ENCODE data around the gene LCN1. TPM values are rescaled to one million over a fixed set of nuclear protein-coding genes. Genes with fewer than 3 reads are reported as not detected.
A peak's percentile ranks its signal among the peaks of the same experiment; 100 is the strongest.

LCN1 gene
- total RNA-seq, 4 donors from 2014 or later: not detected

GRCh38 chr9:135476561-135477355 lies 44.5 kb upstream of the LCN1 start:
- 30 to 66% methylated on average over 3 to 4 of the region's 10 CpGs for WGBS, 2 donors

DNA sequence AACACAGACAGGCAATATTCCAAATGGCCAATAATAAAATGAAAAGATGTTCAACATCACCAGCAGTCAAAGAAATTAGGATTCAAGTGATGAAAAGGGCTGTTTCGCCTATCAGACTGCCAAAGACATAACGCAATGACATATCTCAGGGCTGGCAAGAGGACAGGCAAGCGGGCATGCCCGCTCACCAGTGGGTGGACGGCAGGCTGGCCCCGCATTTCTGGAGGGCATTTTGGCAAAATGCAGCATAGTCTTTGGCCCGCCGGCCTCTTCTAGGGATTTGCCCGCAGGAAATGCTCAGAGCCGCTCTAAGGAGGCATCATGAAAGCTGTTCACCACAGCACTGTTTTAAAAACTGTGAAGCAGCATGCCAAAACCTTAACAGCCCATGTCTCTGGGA lies 43.0 kb upstream of the LCN1 start:
- Histone ChIP-seq H3K4me3 (no peak overlapping the region), H3K27me3 (no peaks in the 10 kb centered on the region), H3K9me3 (no peaks in the 10 kb centered on the region), H3K4me1 (peaks cover 0 to 28% (median 13%) of the 10 kb centered on the region in 3 donors), H3K27ac (peak overlapping the region in 2 of 4 donors; percentile 8 to 80), H3K36me3 (peaks cover 0 to 1% (median 0%) of the 10 kb centered on the region in 3 donors)
- no peak for DNase-seq
- intact Hi-C loops (cut with DNase I): no loop called here
- TF ChIP-seq CTCF (IDR thresholded peaks at IDR 0.05) (no peak), POLR2A (IDR thresholded peaks at IDR 0.05) (no peak)
- WGBS, 2 donors: 45 to 56% methylated on average over 8 to 10 of the region's 10 CpGs

More at GRCh38 chr9:135476561-135477355, 44.5 kb upstream of the LCN1 start:
- intact Hi-C loops (cut with DNase I): no loop called here
- H3K27me3 ChIP-seq: no peaks in the 10 kb centered on the region
- no peak overlapping the region for H3K4me3 ChIP-seq
- no peak for TF ChIP-seq CTCF (IDR thresholded peaks at IDR 0.05)
- no peak for TF ChIP-seq POLR2A (IDR thresholded peaks at IDR 0.05)
- peaks cover 0 to 24% (median 13%) of the 10 kb centered on the region in 3 donors for H3K4me1 ChIP-seq
- no peak overlapping the region for H3K27ac ChIP-seq
- no peaks in the 10 kb centered on the region for H3K36me3 ChIP-seq
- no peaks in the 10 kb centered on the region for H3K9me3 ChIP-seq
- DNase-seq: no peak

- no peak for DNase-seq
- peaks cover 0 to 28% (median 13%) of the 10 kb centered on the region in 3 donors for H3K4me1 ChIP-seq
- H3K27me3 ChIP-seq: no peaks in the 10 kb centered on the region
- peak overlapping the region; percentile 8 to 86 (median 73) for H3K27ac ChIP-seq
- intact Hi-C loops (cut with DNase I): no loop called here
- peak overlapping the region; percentile 48 to 95 (median 72) for H3K4me3 ChIP-seq
- WGBS, 2 donors: 0% methylated on average over 1 of the region's 64 CpGs; no CpG with 5 or more reads in 1 of the 2 donors
- H3K9me3 ChIP-seq: no peaks in the 10 kb centered on the region
- peak in 1 of 6 experiments; percentile 9 for TF ChIP-seq CTCF (IDR thresholded peaks at IDR 0.05)
- no peak for TF ChIP-seq POLR2A (IDR thresholded peaks at IDR 0.05)
- peaks cover 0 to 7% (median 0%) of the 10 kb centered on the region in 3 donors for H3K36me3 ChIP-seq
Observed at GRCh38 chr9:135478829-135479468, 42.3 kb upstream of the LCN1 start.

DNA sequence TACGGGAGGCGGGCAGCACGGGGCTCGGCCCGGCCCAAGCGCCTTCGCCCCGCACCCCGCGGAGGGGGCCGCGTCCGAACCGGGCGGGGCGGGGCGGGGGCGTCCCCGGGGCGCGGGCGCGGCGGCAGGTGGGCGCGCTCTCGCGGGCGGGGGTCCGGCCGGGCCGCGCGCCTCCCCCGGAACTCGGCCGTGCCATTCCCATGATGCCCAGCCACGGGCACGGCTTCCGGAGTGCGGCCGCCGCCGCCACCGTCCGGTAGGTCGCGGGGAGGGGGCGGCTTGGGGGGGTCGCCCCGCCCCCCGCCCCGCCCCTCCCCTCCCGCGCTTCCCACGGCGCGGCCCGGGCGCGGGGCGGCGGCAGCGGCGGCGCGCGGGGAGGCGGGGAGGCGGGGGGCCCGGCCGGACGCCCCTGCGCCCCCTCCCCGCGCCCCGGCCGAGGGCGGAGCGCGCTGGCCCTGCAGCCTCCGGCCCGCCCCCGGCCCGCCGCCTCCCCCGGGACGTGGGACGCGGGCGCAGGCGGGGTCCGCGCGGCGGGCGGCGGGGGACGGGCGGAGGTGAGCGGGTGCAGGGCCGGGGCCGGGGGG lies 41.7 kb upstream of the LCN1 start, which contains the start of gene PPP1R26:
TSS of gene PPP1R26 (plus strand) at position 314 of the 584 bp plus-strand sequence. CDS start 4,729 bp downstream, outside the sequence.
- Histone ChIP-seq H3K9me3 (no peaks in the 10 kb centered on the region), H3K4me3 (peak within 1 kb of the TSS; percentile 56 to 95 (median 82)), H3K4me1 (peaks cover 0 to 28% (median 13%) of the 10 kb centered on the region in 3 donors), H3K27me3 (no peaks in the 10 kb centered on the region), H3K27ac (peak within 1 kb of the TSS; percentile 42 to 86 (median 73)), H3K36me3 (peaks cover 0 to 14% (median 0%) of the 10 kb centered on the region in 3 donors)
- TF ChIP-seq CTCF (IDR thresholded peaks at IDR 0.05) (no peak), POLR2A (IDR thresholded peaks at IDR 0.05) (no peak)
- no peak for DNase-seq
- intact Hi-C loops (cut with DNase I): no loop called here
- no CpG with 5 or more reads among the region's 103 CpGs for WGBS, 2 donors

Data from esophagus squamous epithelium (tissue), 5 donors.